Measurements from ENCODE around the gene LEF1.

GRCh38 chr4:108031427-108032083, 137.2 kb downstream of the LEF1 start:
- no peak for TF ChIP-seq TAF1 (IDR thresholded peaks at IDR 0.05; ENCODE audit: borderline replicate concordance, insufficient read depth, low read length)
- no peak for TF ChIP-seq POLR2AphosphoS5 (IDR thresholded peaks at IDR 0.05; ENCODE audit: low read depth, low read length)

Measured in PFSK-1 (cell line).